GM21737 (cell line): Measurements from ENCODE around the gene FOXO3.

Experiments
- ATAC-seq: cut with Tn5 transposase; IDR thresholded peaks from one replicate; pipeline ENCODE4 v1.9.1; 2021; ENCODE audit warnings: mild to moderate bottlenecking, moderate library complexity; ENCODE audit not compliant: unreplicated experiment

FOXO3 gene

GRCh38 chr6:108732091-108732870 is 171.6 kb downstream of the FOXO3 start:
- ATAC-seq: no peak

- no peak for ATAC-seq
These were observed 172.3 kb downstream of the FOXO3 start for GRCh38 chr6:108733051-108733450.

DNA sequence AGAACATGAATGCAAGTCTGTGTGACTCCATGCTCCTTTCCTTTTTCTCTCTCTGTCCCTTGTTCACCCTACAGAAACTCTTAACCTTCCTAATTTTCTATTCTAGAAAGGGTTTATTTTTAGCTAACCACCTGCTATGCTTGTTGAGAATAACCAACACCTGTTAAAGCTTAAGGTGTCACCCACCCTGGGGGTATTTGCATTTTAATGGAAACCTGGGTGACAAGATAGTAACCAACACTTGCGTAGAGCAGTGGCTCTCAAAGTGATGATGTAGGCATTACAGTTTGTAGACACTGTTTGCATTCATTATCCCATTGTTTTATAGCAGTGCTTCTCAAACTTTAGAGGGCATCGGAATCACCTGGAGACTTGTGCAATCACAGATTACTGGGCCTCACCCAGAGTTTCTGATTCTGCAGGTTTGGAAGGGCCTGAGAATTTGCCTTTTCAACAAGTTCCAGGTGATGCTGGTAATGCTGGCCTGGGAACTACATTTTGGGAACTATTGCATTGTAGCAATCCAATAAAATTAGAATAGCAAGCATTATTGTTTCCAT is 173.1 kb downstream of the FOXO3 start:
- no peak for ATAC-seq
